Thyroid gland (tissue), 4 donors: ENCODE measurements around the gene ST6GALNAC3.

Source experiments
- POLR2A ChIP-seq, 2 donors: fragments of 450-650 bp; IDR thresholded peaks; one replicate each; pipeline ENCODE4 v1.6.1; 2017; ENCODE audit warnings: antibody characterized with exemption in 2 of 2, mild to moderate bottlenecking in 2 of 2, moderate library complexity in 1 of 2
- TF ChIP-seq, protein P1 (sequence below), 6 experiments: fragments of 200-600 bp in 3 of 6; fragments of 450-650 bp in 3 of 6; sonication (generic) in 3 of 6; IDR thresholded peaks; one replicate each; pipeline ENCODE4 v1.5.1; 2016 to 2019; ENCODE audit warnings: antibody characterized with exemption in 6 of 6, mild to moderate bottlenecking in 2 of 6, inconsistent platforms in 1 of 6, moderate library complexity in 1 of 6

DNA sequence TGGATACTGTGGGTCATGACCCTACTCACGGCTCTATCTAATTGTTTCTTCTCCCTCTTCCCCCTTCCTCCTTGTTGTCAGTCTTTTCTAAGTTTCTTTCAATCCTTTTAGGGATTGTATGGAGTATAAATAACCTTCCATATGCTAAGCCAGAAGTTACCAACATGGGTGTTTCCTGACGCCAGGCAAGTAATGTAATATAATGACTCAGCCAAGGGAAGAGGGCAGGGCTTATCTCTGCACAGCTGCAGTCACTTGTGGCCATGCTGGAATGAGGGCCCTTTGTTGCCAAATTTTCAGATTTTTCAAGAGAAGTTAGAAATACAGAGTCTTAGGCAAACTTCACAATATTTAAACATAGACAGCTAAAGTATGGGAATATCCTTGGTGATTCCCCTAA is 194.6 kb downstream of the ST6GALNAC3 start:
- no peak for TF ChIP-seq POLR2A (IDR thresholded peaks at IDR 0.05)
- TF ChIP-seq, protein P1, sequence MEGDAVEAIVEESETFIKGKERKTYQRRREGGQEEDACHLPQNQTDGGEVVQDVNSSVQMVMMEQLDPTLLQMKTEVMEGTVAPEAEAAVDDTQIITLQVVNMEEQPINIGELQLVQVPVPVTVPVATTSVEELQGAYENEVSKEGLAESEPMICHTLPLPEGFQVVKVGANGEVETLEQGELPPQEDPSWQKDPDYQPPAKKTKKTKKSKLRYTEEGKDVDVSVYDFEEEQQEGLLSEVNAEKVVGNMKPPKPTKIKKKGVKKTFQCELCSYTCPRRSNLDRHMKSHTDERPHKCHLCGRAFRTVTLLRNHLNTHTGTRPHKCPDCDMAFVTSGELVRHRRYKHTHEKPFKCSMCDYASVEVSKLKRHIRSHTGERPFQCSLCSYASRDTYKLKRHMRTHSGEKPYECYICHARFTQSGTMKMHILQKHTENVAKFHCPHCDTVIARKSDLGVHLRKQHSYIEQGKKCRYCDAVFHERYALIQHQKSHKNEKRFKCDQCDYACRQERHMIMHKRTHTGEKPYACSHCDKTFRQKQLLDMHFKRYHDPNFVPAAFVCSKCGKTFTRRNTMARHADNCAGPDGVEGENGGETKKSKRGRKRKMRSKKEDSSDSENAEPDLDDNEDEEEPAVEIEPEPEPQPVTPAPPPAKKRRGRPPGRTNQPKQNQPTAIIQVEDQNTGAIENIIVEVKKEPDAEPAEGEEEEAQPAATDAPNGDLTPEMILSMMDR (IDR thresholded peaks at IDR 0.05) = no peak
